Stimulated activated CD8-positive, alpha-beta memory T cell treated with anti-CD3 and anti-CD28 coated beads, Interleukin-7, amount 100 ng/mL, for 48 hours (primary cell): ENCODE measurements around the gene KCNB1.

Experiments
- DNase-seq, 2 donors: peaks; one replicate each; pipeline ENCODE4 v3.0.0-alpha.2; 2020; ENCODE audit warnings: low read depth in 1 of 2; ENCODE audit errors: extremely low read depth in 1 of 2

The KCNB1 gene

DNA sequence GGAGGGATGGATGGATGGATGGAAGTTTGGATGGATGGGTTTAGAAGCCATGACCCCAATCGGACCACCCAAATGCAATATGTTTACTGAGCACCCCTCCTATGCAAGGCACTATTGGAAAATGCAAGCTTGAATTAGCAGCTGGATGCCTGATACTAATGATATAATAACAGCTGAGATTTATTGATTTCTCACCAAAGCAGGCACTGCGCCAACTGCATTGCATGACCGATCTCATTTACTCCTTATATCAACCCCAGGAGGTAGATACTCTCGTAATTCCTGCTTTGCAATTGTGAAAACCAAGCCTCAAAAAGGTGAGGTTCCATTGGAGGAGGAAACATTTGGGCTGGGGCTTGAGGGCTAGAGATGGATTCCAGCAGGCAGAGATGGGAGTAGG lies 89.7 kb downstream of the KCNB1 start:
- no peak for DNase-seq

DNA sequence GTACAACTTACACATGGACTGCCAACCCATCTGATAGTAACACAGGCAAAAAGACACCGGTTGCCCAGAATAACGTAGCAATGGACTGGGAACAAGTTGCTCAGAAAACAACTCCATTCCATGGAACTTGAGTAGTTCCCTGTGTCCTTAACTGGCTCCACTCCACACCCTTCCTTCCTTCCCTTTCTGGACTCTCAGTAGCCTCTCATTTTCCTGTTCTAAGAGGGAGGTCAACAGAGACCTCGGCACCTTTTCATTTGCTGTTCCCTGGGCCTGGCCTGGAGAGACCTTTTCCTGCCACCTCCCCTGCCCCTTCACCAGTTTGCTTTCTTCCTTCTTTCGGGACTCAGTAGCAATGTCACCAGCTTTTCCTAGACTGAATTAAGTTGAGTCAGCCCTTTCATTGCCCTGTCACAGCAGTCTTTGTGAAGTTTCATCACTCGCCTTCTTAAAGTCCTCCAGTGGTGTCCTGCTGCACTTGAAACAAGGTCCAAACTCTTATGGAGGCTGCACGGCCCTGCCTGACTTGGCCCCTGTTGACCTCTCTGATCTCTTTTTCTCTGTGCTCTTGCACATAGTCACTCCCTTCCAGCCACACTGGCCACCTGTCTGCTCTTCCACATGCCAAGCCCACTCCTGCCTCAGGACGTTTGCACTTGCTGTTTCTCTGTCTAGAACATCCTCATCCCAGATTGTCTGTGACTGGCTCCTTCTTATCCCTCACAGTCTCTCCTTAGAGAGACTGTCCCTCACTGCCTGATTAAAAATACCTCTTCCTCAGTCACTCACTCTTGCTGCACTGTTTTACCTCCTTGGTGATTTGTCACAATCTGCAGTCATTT lies 90.8 kb downstream of the KCNB1 start:
- DNase-seq = no peak

DNA sequence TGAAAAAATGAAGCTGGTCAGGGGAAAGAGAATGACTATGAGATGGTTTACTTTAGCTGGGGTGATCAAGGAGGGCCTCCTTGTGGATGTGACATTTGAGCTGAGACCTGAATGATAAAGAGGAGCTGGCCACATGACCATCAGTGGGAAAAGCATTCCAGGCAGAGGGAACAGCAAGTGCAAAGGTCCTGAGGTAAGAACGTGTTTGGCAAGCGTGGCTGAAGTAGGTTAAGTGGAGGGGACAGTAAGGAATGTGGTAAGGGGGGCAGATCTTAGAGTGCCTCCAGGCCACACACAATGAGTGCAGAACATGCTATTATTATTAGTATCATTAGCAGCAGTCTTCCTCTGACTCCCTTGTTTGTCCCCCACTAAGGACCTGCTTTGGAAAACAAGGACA lies 92.6 kb downstream of the KCNB1 start:
- no peak for DNase-seq

DNA sequence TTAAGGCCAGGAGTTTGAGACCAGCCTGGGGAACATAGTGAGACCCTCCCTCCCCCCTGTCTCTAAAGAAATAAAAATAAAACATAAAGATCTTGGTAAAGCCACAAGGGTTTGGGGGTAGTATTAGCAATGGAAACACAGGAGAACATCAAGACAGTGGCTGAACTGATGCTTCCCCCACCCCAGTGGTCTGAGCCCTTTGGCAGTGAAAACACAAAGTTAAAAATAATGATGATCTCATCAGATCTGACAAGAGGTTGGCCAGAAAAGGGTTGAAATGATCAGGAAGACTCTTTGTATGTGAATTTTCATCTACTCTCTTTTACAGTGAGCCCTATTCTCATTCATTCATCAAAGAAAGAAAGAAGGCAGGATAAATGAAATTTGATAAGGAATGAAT lies 93.7 kb downstream of the KCNB1 start:
- DNase-seq = no peak

DNA sequence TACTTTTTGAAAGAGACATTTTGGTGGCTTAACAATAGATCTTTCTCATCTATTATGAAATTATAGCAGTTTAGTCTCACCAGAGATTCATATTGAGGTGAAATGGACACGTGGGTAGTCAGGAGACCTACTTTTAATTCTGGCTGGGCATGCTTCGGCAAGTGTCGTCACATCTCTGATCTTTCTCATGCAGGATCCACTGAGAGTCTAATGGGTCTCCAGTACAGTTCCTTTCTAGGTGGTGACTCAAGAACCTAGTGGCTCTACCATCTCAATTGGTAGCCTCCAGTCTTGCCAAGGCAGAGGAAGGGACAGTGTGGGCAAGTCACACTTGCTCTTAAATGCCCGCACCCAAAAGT lies 94.9 kb downstream of the KCNB1 start:
- DNase-seq = no peak

DNA sequence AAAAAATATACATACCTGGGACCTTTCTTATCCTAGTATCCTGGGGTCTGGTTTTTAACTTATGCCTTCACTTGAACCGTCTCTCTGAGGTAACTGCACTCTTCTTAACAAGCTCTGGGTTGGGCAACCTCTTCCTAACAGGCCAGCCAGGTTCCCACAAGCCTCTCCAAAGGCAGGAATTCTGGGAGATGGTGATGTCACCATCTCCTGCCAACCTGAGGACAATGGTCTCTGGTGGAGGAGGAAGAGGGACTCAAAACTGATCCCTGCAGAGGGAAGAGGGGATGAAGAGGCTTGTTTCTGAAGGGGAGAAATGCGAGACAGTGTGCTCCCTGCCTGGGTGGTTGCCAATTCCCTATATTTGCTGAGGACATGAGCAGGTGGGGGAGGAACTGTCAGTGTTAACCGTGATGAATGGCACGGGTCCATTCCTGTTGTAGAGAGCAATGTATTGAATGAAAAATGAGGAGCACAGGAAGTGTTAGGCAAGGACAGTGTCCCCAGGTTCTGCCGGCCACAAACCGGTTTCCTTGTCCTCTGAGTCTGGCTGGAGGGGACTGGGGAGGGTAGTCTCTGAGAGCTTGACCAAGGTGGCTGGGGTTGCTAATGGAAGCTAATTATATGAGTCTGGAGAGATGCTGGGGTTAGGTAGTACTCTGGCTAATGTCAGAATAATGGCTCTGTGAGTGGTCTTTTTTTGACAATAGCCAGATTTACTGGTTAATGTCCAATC lies 95.5 kb downstream of the KCNB1 start:
- DNase-seq = no peak

DNA sequence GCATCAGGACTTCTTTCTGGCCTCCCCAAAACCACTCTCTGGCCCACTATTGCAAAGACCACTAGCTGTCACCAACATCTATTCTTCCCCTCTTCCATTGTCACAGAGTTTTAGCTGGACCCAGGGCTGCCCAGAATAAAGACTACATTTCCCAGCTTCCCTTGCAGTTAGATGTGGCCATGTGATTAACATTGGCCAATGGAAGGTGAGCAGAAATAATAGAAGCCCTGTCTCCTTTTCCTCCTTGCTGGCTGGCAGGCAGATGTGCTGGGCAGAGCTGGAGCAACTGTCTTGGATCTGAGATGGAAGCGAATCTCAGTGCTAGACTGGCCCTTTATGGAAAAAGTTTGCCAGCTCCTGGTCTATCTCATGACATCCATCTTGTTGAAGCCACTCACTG lies 97.0 kb downstream of the KCNB1 start:
- DNase-seq = no peak

DNA sequence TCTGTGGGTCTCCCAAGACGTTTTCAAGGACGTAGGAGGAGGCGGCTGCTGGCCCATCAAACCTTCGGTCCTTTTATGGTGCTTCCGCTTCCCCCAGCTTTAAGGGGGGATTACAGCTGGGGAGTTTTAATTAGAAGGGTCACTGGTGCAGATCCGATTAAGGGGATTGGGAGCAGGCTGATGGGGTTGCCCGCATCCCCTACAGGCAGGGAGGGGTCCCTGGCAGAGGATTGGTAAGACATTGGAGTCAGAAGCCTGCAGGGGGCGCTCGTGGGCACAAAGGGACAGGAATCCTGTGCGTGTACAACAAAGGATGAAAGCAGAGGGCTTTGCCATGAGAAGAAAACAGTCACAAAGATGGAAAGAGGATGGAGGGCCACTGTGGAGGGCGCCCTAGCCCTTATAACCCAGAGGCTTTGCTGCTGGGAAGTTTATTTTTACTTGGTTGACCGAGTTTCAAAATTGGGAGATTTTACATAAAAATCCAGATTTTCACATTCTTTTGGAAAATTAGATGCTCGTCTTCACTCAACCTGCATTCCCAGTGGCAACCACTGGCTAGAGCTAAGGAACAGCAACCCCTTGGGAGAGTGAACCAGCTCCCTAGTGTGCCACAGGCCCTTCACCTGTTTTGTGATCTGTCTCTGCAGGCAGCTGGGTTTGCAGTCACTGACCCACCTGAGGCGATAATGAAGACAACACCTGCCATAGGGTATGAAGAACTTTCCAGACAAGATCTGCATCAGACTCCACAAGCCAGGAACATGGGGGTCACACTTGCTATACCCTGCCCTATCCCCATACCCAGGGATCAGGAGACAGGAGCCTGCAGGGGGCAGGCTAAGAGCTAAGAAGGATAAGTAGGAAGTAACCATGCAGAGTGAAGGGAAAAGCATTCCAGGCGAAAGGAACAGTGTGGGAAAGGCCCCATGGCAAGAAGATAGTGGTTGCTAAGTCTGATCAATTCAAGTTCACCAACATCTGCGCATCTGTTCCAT lies 97.7 kb downstream of the KCNB1 start:
- DNase-seq = peak; percentile 23 to 50

DNA sequence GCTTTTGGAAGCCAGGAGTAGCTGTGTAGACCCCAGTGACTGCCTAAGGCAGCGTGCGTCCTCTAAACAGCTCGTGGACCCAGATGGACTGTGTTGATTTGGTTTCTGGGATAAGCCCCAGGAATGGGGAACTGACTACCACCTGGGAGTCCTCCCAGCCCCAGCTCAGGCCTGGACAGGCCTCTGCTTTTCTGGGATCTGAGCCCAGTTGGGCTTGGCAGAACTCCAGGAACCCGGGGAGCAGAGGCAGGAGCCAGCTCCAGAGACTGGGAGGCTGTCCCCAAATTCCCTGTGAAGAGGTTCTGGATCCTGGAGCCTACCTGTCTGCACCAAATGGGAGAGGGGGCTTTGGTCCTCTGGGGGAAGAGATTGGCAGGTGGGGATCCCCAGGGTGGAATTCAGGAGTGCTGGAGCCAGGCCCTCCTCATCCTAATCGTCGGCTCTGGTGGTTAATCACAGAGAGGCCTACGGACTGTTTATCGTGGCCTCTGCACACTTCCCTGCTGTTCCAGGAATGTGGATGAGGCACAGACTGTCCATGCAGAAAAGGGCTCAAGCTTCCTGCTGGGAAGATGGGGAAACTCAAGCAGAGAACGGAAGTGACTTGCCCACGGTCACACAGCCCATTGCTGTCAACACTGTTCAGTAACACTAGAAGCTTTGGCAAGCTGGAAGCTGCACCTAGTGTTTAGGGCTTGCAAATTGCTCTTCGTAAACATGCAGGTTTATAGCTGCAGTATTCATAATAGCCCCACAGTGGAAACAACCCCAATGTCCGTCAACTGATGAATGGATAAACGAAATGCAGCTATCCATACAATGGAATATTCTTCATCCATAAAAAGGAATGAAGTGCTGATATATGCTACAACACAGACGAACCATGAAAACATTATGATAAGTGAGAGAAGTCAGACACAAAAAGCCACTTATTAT lies 100.6 kb downstream of the KCNB1 start:
- no peak for DNase-seq

DNA sequence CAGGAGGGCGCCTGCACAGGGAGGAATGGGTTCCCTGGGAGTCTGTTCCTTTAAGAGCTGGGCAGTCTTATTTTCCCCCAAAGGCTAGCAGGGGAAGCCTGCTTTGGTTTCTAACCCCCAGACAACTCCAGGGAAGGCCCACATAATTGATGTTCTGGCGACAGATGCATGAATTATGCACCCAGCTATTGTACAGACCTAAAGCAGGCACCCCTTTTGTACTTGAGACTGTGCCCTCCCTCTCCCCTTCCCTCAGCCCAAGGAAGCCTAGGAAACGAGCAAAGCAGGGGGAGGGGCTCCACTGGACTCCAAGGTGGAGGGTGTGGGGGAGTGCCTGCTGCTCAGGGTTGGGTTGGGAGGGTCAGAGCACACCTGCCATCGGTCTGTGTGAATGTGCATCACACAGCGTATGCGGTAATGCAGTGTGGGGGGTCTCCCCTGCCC lies 102.1 kb downstream of the KCNB1 start:
- no peak for DNase-seq

DNA sequence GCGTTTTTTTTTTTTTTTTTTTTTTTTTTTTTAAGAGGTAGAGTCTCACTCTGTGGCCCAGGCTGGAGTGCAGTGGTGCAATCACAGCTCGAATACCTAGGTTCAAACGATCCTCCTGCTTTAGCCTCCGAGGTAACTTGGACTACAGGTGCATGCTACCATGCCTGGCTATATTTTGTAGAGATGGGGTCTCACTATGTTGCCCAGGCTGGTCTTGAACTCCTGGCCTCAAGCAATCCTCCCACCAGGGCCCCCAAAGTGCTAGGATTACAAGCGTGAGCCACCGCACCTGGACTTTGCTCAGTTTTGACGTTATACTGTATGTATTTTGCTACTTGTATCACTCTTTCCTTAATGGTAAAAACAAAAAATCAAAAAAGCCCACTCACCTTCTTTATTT lies 103.1 kb downstream of the KCNB1 start:
- DNase-seq = no peak

DNA sequence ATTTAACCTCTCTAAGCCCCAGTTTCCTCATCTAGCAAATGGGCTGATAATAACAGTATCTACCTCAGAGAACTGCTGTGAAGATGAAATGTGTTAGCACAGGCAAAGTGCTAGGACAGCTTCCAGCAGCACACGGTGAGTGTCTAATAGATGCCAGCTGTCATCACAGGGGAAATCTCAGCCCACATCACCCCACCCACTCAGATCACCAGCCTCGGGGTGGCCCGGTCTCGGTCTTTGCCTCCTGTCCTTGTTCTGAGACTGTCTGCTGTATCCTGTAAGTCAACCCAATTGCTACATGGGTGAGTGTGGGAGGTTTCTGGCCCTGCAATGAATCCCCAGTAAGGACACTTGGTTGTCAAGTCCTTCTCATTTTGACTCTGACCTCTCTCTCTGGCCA lies 105.1 kb downstream of the KCNB1 start:
- DNase-seq = no peak

DNA sequence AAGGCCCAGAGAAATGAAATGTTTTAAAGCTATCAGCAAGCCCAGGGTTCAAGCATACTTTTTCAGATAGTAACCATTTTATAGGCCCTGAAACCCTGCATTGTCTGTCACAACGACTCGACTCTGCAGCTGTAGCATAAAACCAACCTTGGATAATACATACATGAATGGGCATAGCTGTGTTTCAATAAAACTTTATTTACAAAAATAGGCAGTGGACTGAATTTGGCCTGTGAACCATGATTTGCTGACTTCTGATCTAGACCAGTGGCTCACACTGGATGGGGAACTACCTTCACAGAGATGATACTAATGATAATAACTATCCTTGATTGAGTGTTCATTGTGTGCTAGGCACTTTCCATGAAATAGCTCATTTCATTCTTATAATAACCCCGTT lies 107.3 kb downstream of the KCNB1 start:
- DNase-seq = no peak

DNA sequence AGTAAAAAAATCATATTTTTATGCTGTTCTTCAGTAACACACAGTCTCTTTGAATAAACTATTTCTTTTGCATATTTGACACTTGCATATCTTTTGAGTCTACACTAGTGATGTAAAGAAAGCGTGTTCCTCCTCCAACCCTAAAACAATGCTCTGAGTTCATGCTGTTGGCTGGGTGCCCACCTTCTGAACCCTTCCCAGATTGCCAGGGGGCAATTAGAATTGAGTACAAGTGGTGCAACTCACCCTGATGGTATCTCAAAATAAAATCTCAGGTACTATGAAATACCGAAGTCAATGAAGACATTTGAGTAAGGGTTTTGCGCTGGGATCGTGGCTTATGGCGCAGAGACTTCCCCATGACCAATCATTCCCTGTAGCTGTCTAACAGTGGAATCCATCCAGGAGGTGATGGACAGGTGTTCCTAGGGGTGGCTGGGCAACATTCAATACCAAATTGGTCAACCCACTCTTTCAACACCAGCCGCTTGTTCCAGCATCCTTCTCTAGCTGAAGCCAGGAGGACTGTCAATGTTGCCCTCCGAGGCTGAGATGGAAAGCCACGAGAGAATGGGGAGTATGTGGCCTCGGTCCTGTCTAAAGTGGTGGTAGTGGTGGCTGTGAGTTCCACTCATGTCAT lies 110.3 kb downstream of the KCNB1 start:
- no peak for DNase-seq

DNA sequence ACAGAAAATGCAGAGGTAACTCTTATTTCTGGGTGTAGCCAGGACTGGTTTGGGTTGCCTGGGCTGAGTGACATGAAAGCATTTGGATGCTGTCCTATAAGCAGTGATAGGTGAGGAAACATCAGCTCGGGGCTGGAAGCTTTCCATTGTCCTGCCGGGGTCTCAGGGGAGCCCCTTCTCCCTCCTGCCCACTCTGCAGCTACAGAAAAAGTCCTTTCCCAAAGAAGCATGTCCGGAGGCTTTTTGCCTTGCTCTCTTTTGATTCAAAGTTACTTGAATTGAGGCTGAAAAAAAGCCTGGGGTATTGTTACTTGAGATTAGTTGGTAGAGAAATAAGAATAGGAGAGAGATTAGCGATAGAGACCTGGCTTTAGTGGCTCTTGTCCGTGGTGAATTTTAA lies 113.9 kb downstream of the KCNB1 start:
- no peak for DNase-seq

DNA sequence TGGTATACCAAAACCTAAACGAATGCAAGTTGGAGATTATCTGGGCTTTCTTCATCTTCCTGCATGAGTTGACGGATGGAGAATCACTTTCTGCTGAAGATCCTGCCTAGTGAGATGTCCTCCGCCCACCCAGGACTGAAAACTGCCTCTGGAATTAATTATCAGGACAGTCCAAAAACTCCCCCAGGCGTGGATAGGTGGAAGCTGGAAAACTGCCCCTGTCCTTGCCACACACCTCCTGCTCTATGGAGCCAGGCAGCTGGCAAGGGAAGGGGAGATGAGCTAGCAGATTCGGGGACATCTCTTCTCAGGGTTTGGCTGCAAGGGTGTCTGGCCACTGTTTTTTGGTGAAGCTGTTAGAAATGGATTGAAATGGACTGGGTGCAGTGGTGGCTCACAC lies 115.4 kb downstream of the KCNB1 start:
- DNase-seq = no peak

DNA sequence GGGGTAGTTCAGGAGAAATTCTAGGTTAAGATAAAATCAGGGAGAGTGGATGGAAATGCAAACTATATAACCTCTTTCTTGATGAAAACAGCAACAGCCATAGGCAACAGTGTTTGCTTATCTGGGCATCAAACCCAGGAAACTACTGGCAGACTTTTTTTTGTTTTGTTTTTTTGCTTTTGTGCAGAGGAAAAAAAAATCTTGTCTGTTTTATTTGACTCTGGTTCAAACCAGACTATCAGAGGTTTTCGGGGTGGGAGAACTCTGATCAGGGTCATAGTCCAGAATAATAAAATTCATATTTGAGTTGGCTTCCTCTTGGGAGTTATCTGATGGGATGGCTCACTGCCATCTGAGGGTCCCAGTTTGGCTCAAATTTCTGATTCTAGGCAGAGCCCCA lies 115.8 kb downstream of the KCNB1 start:
- DNase-seq = no peak

DNA sequence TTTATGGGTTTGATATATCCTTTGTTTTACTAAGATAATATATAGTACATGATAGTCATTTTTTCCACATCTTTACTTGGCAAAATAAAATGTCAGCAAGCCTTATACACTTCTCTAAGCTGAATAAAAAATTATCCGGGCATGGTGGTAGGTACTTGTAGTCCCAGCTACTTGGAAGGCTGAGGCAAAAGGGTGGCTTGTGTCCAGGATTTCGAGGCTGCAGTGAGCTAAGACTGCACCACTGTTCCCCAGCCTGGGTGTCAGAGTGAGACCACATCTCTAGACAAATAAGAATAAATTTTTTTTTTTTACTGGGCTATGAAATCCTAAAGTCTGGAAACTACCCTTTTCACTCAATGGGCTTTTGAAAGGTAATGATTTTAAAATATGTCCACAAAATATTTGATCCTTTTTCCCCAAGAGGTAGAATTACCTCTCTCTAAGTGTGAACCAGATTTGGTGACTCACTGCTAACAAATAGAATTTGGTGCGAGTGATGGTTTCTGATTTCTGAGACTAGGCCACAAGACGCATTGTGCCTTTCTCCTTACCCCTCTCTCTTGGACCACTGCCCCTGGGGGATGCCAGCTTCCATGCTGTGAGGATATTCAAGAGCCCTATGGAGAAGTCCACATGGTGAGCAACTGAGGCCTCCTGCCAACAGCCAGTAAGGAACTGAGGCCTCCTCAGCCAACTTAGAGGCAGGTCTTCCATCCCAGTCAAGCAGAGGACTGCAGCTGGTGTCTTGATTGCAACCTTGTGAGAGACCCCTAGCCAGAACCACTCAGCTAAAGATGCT lies 120.4 kb downstream of the KCNB1 start:
- no peak for DNase-seq
